ENCODE results near the gene TMEM120A. TPM values are rescaled to one million over a fixed set of nuclear protein-coding genes. Genes with fewer than 3 reads are reported as not detected.
A peak's percentile ranks its signal among the peaks of the same experiment; 100 is the strongest.

Gene TMEM120A
- total and polyA plus RNA-seq, 9 donors = 11.1 to 62.6 (median 41.3) TPM

DNA sequence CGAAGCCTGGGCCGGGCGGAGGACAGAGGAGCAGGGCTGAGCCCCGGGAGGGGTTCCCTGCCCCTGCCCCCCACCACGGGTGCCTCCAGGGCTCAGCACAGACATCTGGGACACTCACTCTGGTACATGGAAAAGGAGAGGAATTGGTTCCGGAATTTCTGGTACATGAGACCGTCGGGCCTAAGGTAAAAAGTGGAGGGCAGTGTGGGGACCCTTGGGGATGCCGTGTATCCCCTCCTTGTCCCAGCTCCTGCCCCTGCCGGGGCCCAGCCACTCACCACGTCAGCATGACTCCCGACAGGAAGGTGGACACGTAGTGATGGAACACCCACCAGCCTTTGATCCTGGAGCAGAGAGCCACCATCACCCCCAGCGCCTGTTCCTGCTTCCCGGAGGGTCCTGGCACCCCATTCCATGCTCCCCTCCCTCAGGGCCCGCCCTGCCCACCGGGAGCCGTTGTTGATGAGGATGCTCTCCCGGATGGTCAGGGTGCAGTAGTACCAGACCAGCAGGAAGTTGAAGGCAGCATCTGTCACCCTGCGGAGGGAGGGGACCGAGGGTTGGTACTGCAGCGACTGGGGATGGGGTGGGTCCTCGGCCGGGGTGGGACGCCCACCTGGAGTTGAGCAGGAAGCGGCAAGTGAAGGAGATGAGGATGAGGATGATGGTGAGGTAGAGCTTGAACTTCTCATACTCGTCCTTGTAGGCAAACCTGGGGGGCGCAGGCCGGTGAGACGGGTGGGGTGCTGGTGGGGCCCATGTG is 6.4 kb downstream of the TMEM120A start:
- H3K4me1 ChIP-seq (ENCODE audit: control insufficient read depth, insufficient read depth, low read length) = peaks cover 35% of the 10 kb centered on the region
- DNase-seq = no peak
- H3K36me3 ChIP-seq (ENCODE audit: control insufficient read depth, insufficient read depth, low read length) = peaks cover 50% of the 10 kb centered on the region
- WGBS (ENCODE audit: insufficient coverage) = 84% methylated on average over 17 of the region's 30 CpGs
- H3K27me3 ChIP-seq (ENCODE audit: control insufficient read depth, insufficient read depth, low read length) = no peaks in the 10 kb centered on the region
- no peak overlapping the region for H3K27ac ChIP-seq (ENCODE audit: low read length)
- no peaks in the 10 kb centered on the region for H3K9me3 ChIP-seq (replicated peaks; ENCODE audit: control insufficient read depth, low read depth, low read length)
- H3K4me3 ChIP-seq (ENCODE audit: low read length) = no peak overlapping the region

DNA sequence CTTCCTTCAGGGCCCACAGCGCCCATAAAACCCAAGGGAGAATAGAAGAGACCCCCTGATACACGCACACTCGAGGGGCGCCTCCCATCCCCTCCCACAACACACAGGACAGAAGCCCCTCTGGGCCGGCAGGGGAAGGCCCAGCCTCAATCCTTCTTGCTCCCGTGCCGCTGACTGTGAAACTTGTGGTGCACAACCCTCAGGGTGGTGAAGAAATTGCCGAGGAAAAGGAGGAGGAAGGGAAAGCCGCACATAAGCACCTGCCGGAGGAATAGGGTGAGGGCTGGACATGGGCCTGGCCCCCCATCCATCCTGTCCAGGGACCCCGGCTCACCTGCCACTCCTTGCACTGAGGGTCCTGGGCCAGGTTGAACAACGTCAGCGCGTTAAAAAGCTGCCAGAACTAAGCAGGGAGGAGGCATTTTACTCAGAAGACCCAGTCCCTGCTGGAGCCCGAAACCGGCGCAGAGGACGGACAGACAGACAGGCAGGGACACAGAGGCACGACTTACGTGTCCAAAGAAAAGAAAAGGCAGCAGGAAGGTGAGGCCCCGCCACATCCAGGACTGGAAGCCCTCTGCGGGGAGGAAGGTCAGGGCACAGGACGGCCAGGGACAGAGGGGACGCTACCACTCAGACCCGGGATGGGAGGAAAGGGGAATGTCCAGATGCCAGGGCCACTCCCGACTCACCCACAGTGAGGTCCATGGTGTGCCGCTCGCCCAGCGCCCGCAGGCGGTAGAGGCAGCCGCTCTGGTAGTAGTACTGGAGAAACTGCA is 7.2 kb downstream of the TMEM120A start:
- peaks cover 29% of the 10 kb centered on the region for H3K4me1 ChIP-seq (ENCODE audit: control insufficient read depth, insufficient read depth, low read length)
- H3K4me3 ChIP-seq (ENCODE audit: low read length) = no peak overlapping the region
- H3K36me3 ChIP-seq (ENCODE audit: control insufficient read depth, insufficient read depth, low read length) = peaks cover 57% of the 10 kb centered on the region
- H3K9me3 ChIP-seq (replicated peaks; ENCODE audit: control insufficient read depth, low read depth, low read length) = no peaks in the 10 kb centered on the region
- H3K27ac ChIP-seq (ENCODE audit: low read length) = no peak overlapping the region
- no peaks in the 10 kb centered on the region for H3K27me3 ChIP-seq (ENCODE audit: control insufficient read depth, insufficient read depth, low read length)
- WGBS (ENCODE audit: insufficient coverage) = 86% methylated on average over 25 of the region's 32 CpGs
- DNase-seq = no peak

DNA sequence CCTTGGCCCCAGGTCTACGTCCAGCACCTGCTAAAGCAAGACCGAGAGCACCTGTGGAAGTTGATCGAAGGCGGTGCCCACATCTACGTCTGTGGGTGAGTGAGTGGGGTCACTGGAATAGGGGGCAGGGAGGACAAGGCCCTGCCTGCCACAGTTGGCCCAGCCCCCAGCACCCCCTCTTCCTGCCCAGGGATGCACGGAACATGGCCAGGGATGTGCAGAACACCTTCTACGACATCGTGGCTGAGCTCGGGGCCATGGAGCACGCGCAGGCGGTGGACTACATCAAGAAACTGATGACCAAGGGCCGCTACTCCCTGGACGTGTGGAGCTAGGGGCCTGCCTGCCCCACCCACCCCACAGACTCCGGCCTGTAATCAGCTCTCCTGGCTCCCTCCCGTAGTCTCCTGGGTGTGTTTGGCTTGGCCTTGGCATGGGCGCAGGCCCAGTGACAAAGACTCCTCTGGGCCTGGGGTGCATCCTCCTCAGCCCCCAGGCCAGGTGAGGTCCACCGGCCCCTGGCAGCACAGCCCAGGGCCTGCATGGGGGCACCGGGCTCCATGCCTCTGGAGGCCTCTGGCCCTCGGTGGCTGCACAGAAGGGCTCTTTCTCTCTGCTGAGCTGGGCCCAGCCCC is 8.1 kb downstream of the TMEM120A start:
- Histone ChIP-seq H3K4me3 (ENCODE audit: low read length) (no peak overlapping the region), H3K4me1 (ENCODE audit: control insufficient read depth, insufficient read depth, low read length) (peaks cover 21% of the 10 kb centered on the region), H3K27me3 (ENCODE audit: control insufficient read depth, insufficient read depth, low read length) (no peaks in the 10 kb centered on the region), H3K9me3 (replicated peaks; ENCODE audit: control insufficient read depth, low read depth, low read length) (no peaks in the 10 kb centered on the region), H3K27ac (ENCODE audit: low read length) (no peak overlapping the region), H3K36me3 (ENCODE audit: control insufficient read depth, insufficient read depth, low read length) (peaks cover 66% of the 10 kb centered on the region)
- 83% methylated on average over 12 of the region's 20 CpGs for WGBS (ENCODE audit: insufficient coverage)
- DNase-seq = no peak

DNA sequence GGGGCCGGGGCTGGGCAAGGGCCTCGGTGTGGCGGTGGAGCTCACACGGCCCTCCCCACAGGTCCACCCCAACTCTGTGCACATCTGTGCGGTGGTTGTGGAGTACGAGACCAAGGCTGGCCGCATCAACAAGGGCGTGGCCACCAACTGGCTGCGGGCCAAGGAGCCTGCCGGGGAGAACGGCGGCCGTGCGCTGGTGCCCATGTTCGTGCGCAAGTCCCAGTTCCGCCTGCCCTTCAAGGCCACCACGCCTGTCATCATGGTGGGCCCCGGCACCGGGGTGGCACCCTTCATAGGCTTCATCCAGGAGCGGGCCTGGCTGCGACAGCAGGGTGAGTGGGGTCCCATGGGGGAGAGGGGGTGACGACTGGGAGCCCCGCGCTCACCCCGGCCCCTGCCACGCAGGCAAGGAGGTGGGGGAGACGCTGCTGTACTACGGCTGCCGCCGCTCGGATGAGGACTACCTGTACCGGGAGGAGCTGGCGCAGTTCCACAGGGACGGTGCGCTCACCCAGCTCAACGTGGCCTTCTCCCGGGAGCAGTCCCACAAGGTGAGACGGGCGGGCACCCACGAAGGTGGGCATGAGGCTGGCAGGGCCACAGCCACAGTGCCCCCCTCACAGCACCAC is 8.8 kb downstream of the TMEM120A start:
- Histone ChIP-seq H3K36me3 (ENCODE audit: control insufficient read depth, insufficient read depth, low read length) (peaks cover 73% of the 10 kb centered on the region), H3K9me3 (replicated peaks; ENCODE audit: control insufficient read depth, low read depth, low read length) (no peaks in the 10 kb centered on the region), H3K27ac (ENCODE audit: low read length) (no peak overlapping the region), H3K4me1 (ENCODE audit: control insufficient read depth, insufficient read depth, low read length) (peaks cover 15% of the 10 kb centered on the region), H3K27me3 (ENCODE audit: control insufficient read depth, insufficient read depth, low read length) (no peaks in the 10 kb centered on the region), H3K4me3 (ENCODE audit: low read length) (no peak overlapping the region)
- peak; percentile 10 for DNase-seq
- WGBS (ENCODE audit: insufficient coverage) = 80% methylated on average over 40 of the region's 41 CpGs

DNA sequence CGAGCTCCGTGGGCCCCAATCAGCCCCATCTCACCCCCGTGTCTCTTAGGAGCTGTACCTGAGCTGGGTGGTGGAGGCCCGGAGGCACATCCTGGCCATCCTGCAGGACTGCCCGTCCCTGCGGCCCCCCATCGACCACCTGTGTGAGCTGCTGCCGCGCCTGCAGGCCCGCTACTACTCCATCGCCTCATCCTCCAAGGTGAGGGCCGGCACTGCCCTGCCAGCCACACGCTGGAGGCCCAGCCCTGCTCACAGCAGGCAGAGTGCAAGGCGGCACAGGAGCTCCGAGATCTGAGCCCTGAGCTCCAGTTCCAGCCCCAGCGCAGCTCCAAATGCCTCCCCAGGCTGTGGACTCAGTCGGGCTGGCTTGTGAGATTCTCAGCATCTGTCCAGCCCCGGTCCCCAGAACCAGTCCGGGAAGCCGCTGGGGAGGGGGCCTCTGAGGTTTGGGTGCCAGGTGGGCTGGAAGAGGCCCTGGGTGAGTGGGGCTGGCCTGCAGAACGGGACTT is 9.3 kb downstream of the TMEM120A start:
- Histone ChIP-seq H3K9me3 (replicated peaks; ENCODE audit: control insufficient read depth, low read depth, low read length) (no peaks in the 10 kb centered on the region), H3K4me1 (ENCODE audit: control insufficient read depth, insufficient read depth, low read length) (peaks cover 11% of the 10 kb centered on the region), H3K4me3 (ENCODE audit: low read length) (no peak overlapping the region), H3K27me3 (ENCODE audit: control insufficient read depth, insufficient read depth, low read length) (no peaks in the 10 kb centered on the region), H3K36me3 (ENCODE audit: control insufficient read depth, insufficient read depth, low read length) (peaks cover 78% of the 10 kb centered on the region), H3K27ac (ENCODE audit: low read length) (no peak overlapping the region)
- no peak for DNase-seq
- 84% methylated on average over 19 of the region's 21 CpGs for WGBS (ENCODE audit: insufficient coverage)

DNA sequence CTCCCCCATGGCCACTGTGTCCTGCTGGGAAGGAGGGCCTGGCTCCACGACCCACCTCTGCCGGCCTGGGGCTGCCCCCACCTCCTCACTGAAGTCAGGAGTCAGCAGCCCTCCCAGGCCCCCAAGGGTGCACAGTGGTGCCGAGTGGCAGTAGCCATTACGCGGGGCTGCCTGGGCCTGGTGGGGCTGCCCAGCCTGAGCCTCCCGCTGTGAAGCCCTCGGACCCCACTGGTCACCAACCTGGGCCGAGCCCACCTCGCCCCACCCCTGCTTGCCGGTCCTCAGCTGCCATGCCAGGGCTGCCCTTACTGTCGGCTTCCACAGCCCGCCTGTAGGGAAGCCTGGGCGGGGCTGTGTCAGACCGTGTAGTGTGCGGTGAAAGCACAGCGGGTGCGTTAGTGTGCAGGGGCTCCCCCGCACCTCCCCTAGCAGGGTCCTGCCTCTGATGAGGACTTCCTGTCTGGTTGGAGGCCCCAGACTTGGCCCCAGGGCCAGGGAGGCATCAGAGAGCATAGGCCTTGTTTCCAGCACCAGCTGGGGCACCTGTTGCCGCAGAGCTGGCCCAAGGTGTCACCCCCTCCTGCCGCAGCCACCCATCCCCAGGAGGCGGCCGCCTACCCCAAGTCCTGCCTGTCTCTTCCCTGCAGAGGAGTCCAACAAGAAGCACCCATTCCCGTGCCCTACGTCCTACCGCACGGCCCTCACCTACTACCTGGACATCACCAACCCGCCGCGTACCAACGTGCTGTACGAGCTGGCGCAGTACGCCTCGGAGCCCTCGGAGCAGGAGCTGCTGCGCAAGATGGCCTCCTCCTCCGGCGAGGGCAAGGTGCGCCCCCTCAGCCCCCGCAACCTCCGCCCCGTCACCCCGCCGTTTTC is 10.0 kb downstream of the TMEM120A start:
- WGBS (ENCODE audit: insufficient coverage) = 88% methylated on average over 44 of the region's 44 CpGs
- Histone ChIP-seq H3K4me3 (ENCODE audit: low read length) (no peak overlapping the region), H3K4me1 (ENCODE audit: control insufficient read depth, insufficient read depth, low read length) (peaks cover 11% of the 10 kb centered on the region), H3K9me3 (replicated peaks; ENCODE audit: control insufficient read depth, low read depth, low read length) (no peaks in the 10 kb centered on the region), H3K27me3 (ENCODE audit: control insufficient read depth, insufficient read depth, low read length) (no peaks in the 10 kb centered on the region), H3K27ac (ENCODE audit: low read length) (no peak overlapping the region), H3K36me3 (ENCODE audit: control insufficient read depth, insufficient read depth, low read length) (peaks cover 84% of the 10 kb centered on the region)
- DNase-seq = no peak

DNA sequence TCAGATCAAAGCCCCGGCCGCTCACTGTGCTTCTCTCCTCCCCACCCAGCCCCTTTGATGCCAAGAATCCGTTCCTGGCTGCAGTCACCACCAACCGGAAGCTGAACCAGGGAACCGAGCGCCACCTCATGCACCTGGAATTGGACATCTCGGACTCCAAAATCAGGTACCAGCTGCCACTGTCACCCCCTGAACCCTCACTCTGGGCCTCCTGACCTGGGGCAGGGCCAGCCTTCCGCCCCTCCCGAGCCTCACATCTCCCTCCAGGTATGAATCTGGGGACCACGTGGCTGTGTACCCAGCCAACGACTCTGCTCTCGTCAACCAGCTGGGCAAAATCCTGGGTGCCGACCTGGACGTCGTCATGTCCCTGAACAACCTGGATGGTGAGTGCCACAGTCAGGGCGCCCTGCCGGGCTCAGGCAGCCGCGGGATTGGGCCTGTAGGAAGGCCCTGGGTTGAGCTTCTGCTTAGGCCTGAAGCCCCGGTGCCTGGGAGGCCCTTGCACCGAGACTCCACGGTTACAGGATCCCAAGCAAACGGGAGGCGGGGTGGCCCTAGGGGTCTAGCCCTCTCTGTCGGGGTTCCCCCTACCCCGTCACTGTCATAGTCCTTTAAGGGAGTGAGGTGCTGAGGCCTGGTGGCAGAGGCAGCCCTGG is 10.8 kb downstream of the TMEM120A start:
- no peak overlapping the region for H3K27ac ChIP-seq (ENCODE audit: low read length)
- WGBS (ENCODE audit: insufficient coverage) = 77% methylated on average over 21 of the region's 26 CpGs
- peak; percentile 18 for DNase-seq

DNA sequence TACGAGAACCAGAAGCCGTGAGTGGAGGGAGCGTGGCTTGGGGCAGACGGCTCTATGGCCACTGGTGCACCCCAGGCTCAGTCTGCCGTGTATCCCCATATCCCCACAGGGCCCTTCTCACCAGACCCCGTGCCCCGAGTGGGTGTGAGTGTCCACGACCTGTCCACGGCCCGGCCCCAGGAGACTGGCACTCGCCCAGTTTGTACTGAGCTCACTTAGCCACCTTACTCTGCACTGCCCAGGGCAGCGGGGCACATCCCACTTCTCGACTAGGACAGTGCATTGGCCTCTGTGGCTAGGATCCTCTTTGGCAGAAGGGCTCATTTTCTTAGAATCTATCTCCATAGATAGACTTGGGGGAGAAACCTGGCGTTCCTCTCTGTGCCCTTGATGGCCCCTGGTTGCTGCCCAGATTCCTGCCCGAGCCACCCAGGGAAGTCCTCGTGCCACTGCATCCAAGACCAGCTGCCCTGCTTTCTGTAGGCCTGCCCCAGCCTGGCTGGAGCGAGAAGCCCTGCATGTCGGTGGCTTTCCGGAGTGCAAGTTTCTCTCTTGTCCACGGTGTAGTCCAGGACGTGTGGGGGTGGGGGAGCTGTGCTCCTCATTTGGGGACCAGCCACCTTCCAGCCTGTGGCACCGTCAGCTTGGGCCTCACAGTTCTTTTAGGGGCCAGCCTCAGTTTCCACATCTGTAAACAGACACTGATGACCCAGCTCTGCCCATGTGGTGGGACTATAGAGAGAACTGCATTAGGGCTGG is 11.9 kb downstream of the TMEM120A start:
- H3K4me1 ChIP-seq (ENCODE audit: control insufficient read depth, insufficient read depth, low read length) = peaks cover 20% of the 10 kb centered on the region
- DNase-seq = no peak
- H3K4me3 ChIP-seq (ENCODE audit: low read length) = no peak overlapping the region
- 81% methylated on average over 17 of the region's 22 CpGs for WGBS (ENCODE audit: insufficient coverage)
- H3K9me3 ChIP-seq (replicated peaks; ENCODE audit: control insufficient read depth, low read depth, low read length) = no peaks in the 10 kb centered on the region
- peaks cover 78% of the 10 kb centered on the region for H3K36me3 ChIP-seq (ENCODE audit: control insufficient read depth, insufficient read depth, low read length)
- no peaks in the 10 kb centered on the region for H3K27me3 ChIP-seq (ENCODE audit: control insufficient read depth, insufficient read depth, low read length)
- no peak overlapping the region for H3K27ac ChIP-seq (ENCODE audit: low read length)

More for the DNA sequence above, 10.8 kb downstream of the TMEM120A start:
- Histone ChIP-seq H3K36me3 (ENCODE audit: control insufficient read depth, insufficient read depth, low read length) (peaks cover 86% of the 10 kb centered on the region), H3K27me3 (ENCODE audit: control insufficient read depth, insufficient read depth, low read length) (no peaks in the 10 kb centered on the region), H3K4me3 (ENCODE audit: low read length) (no peak overlapping the region), H3K4me1 (ENCODE audit: control insufficient read depth, insufficient read depth, low read length) (peaks cover 13% of the 10 kb centered on the region), H3K9me3 (replicated peaks; ENCODE audit: control insufficient read depth, low read depth, low read length) (no peaks in the 10 kb centered on the region)

Data from muscle of leg (tissue), 11 donors.